Activated CD4-positive, alpha-beta memory T cell treated with anti-CD3 and anti-CD28 coated beads for 36 hours (primary cell): ENCODE data around the gene PARD6G. TPM values are rescaled to one million over a fixed set of nuclear protein-coding genes. Genes with fewer than 3 reads are reported as not detected.

Experiments
- CTCF ChIA-PET: fragments of 350-600 bp; sonication (Branson Sonifier 250); formaldehyde crosslinking; loops from one replicate; lab custom pipeline; 2021; ENCODE audit warnings: antibody characterized with exemption, inconsistent platforms; lab: Charles Lee
- POLR2A ChIA-PET: fragments of 350-600 bp; sonication (Branson Sonifier 250); formaldehyde crosslinking; loops from one replicate; lab custom pipeline; 2021; ENCODE audit warnings: antibody characterized with exemption; lab: Charles Lee
- DNase-seq: peaks from one replicate; pipeline ENCODE4 v3.0.0-alpha.2; 2020
- H3K27ac Mint-ChIP-seq: one replicate; pipeline ENCODE4 v1.8.0; 2021; ENCODE audit warnings: mixed read lengths
- H3K27me3 Mint-ChIP-seq: one replicate; pipeline ENCODE4 v1.8.0; 2021; ENCODE audit warnings: mixed read lengths
- H3K36me3 Mint-ChIP-seq: one replicate; pipeline ENCODE4 v1.8.0; 2021; ENCODE audit warnings: mixed read lengths
- H3K4me1 Mint-ChIP-seq: one replicate; pipeline ENCODE4 v1.8.0; 2021; ENCODE audit warnings: low read depth, mixed read lengths
- H3K4me3 Mint-ChIP-seq: one replicate; pipeline ENCODE4 v1.8.0; 2021; ENCODE audit warnings: mild to moderate bottlenecking, mixed read lengths
- H3K9me3 Mint-ChIP-seq: one replicate; pipeline ENCODE4 v1.8.0; 2021; ENCODE audit warnings: mixed read lengths
- intact Hi-C: fragments of 100-400 bp; cut with micrococcal nuclease; formaldehyde crosslinking; loops from one replicate; pipeline ENCODE4 v1.15.1; 2023
- total RNA-seq, 2 experiments: library from RNA; stranded (reverse); gene quantifications; one replicate each; pipeline ENCODE4 v1.2.3, GENCODE V29; 2021

Gene PARD6G
- total RNA-seq, 2 experiments from 2014 or later = 0.17 to 0.40 TPM

- peaks cover 7% of the 10 kb centered on the region for H3K4me1 Mint-ChIP-seq
- no peak for DNase-seq
- no peak overlapping the region for H3K27ac Mint-ChIP-seq
- no peak overlapping the region for H3K4me3 Mint-ChIP-seq
- peaks cover 4% of the 10 kb centered on the region for H3K36me3 Mint-ChIP-seq
- intact Hi-C loops = no loop called here
- POLR2A ChIA-PET = no interaction called here
- CTCF ChIA-PET = interaction anchor here (1.5 kb wide), 2 partner anchors 12 to 16 kb away, joined by 3 to 7 read pairs; no protein-coding TSS in a partner anchor
- H3K9me3 Mint-ChIP-seq = no peaks in the 10 kb centered on the region
- H3K27me3 Mint-ChIP-seq = peaks cover 21% of the 10 kb centered on the region
Observed at GRCh38 chr18:80145196-80145804, 102.0 kb downstream of the PARD6G start.

- CTCF ChIA-PET = interaction anchor here (1.0 kb wide), 1 partner anchor 16 kb away, joined by 6 read pairs; no protein-coding TSS in a partner anchor
- POLR2A ChIA-PET = no interaction called here
- intact Hi-C loops = no loop called here
Observed at GRCh38 chr18:80143881-80144280, 103.4 kb downstream of the PARD6G start.

GRCh38 chr18:80140455-80140985 lies 106.8 kb downstream of the PARD6G start:
- ChIA-PET CTCF (interaction anchor here (0.6 kb wide), 1 partner anchor 13 kb away, joined by 3 read pairs; no protein-coding TSS in a partner anchor), POLR2A (no interaction called here)
- Mint-ChIP-seq H3K9me3 (no peaks in the 10 kb centered on the region), H3K4me3 (no peak overlapping the region), H3K27me3 (peaks cover 1% of the 10 kb centered on the region), H3K27ac (no peak overlapping the region), H3K4me1 (no peaks in the 10 kb centered on the region), H3K36me3 (peaks cover 36% of the 10 kb centered on the region)
- no peak for DNase-seq
- intact Hi-C loops = no loop called here

More at GRCh38 chr18:80143881-80144280, 103.4 kb downstream of the PARD6G start:
- Mint-ChIP-seq H3K36me3 (peaks cover 11% of the 10 kb centered on the region), H3K4me3 (no peak overlapping the region), H3K9me3 (no peaks in the 10 kb centered on the region), H3K4me1 (peaks cover 7% of the 10 kb centered on the region), H3K27me3 (peaks cover 14% of the 10 kb centered on the region), H3K27ac (no peak overlapping the region)
- DNase-seq = no peak

GRCh38 chr18:80137976-80138375 lies 109.3 kb downstream of the PARD6G start:
- intact Hi-C loops = no loop called here
- DNase-seq = no peak
- Mint-ChIP-seq H3K27me3 (no peaks in the 10 kb centered on the region), H3K36me3 (peaks cover 57% of the 10 kb centered on the region), H3K27ac (no peak overlapping the region), H3K4me1 (no peaks in the 10 kb centered on the region), H3K9me3 (no peaks in the 10 kb centered on the region), H3K4me3 (no peak overlapping the region)
- CTCF ChIA-PET = no interaction called here
- POLR2A ChIA-PET = no interaction called here

GRCh38 chr18:80137137-80137536 lies 110.2 kb downstream of the PARD6G start:
- Mint-ChIP-seq H3K4me1 (no peaks in the 10 kb centered on the region), H3K27me3 (no peaks in the 10 kb centered on the region), H3K36me3 (peaks cover 59% of the 10 kb centered on the region), H3K9me3 (no peaks in the 10 kb centered on the region), H3K4me3 (no peak overlapping the region), H3K27ac (no peak overlapping the region)
- ChIA-PET CTCF (interaction anchor here (0.8 to 1.1 kb wide), 2 partner anchors 8 to 21 kb away, joined by 3 read pairs; no protein-coding TSS in a partner anchor), POLR2A (no interaction called here)
- DNase-seq = no peak
- intact Hi-C loops = no loop called here

- Mint-ChIP-seq H3K27me3 (no peaks in the 10 kb centered on the region), H3K4me1 (no peaks in the 10 kb centered on the region), H3K9me3 (no peaks in the 10 kb centered on the region), H3K4me3 (no peak overlapping the region), H3K36me3 (peaks cover 62% of the 10 kb centered on the region), H3K27ac (no peak overlapping the region)
- intact Hi-C loops = no loop called here
- ChIA-PET POLR2A (no interaction called here), CTCF (interaction anchor here (0.8 to 1.1 kb wide), 2 partner anchors 8 to 21 kb away, joined by 3 read pairs; no protein-coding TSS in a partner anchor)
- no peak for DNase-seq
Observed at GRCh38 chr18:80136679-80137078, 110.6 kb downstream of the PARD6G start.

GRCh38 chr18:80135136-80135535 lies 112.2 kb downstream of the PARD6G start:
- Mint-ChIP-seq H3K27ac (no peak overlapping the region), H3K4me1 (peaks cover 7% of the 10 kb centered on the region), H3K36me3 (peaks cover 60% of the 10 kb centered on the region), H3K4me3 (no peak overlapping the region), H3K9me3 (no peaks in the 10 kb centered on the region), H3K27me3 (no peaks in the 10 kb centered on the region)
- intact Hi-C loops = no loop called here
- POLR2A ChIA-PET = no interaction called here
- CTCF ChIA-PET = no interaction called here
- DNase-seq = no peak

- DNase-seq = no peak
- ChIA-PET POLR2A (no interaction called here), CTCF (no interaction called here)
- no peak overlapping the region for H3K4me3 Mint-ChIP-seq
- H3K9me3 Mint-ChIP-seq = no peaks in the 10 kb centered on the region
- intact Hi-C loops = no loop called here
- no peaks in the 10 kb centered on the region for H3K27me3 Mint-ChIP-seq
- H3K4me1 Mint-ChIP-seq = peaks cover 15% of the 10 kb centered on the region
- H3K36me3 Mint-ChIP-seq = peaks cover 51% of the 10 kb centered on the region
- no peak overlapping the region for H3K27ac Mint-ChIP-seq
Observed at GRCh38 chr18:80133124-80133523, 114.2 kb downstream of the PARD6G start.

- intact Hi-C loops = no loop called here
- ChIA-PET CTCF (no interaction called here), POLR2A (no interaction called here)
- H3K27me3 Mint-ChIP-seq = no peaks in the 10 kb centered on the region
- no peak overlapping the region for H3K4me3 Mint-ChIP-seq
- H3K36me3 Mint-ChIP-seq = peaks cover 48% of the 10 kb centered on the region
- H3K9me3 Mint-ChIP-seq = no peaks in the 10 kb centered on the region
- H3K4me1 Mint-ChIP-seq = peaks cover 22% of the 10 kb centered on the region
- H3K27ac Mint-ChIP-seq = no peak overlapping the region
- no peak for DNase-seq
Observed at GRCh38 chr18:80132180-80132812, 115.0 kb downstream of the PARD6G start.

GRCh38 chr18:80130555-80130954 lies 116.8 kb downstream of the PARD6G start:
- DNase-seq = no peak
- ChIA-PET POLR2A (no interaction called here), CTCF (interaction anchor here (1.1 kb wide), 1 partner anchor 29 kb away, joined by 3 read pairs; no protein-coding TSS in a partner anchor)
- Mint-ChIP-seq H3K4me3 (no peak overlapping the region), H3K4me1 (peaks cover 34% of the 10 kb centered on the region), H3K27ac (no peak overlapping the region), H3K27me3 (no peaks in the 10 kb centered on the region), H3K36me3 (peaks cover 40% of the 10 kb centered on the region), H3K9me3 (no peaks in the 10 kb centered on the region)
- intact Hi-C loops = no loop called here

GRCh38 chr18:80129672-80130367 lies 117.5 kb downstream of the PARD6G start:
- H3K27me3 Mint-ChIP-seq = no peaks in the 10 kb centered on the region
- no peak overlapping the region for H3K27ac Mint-ChIP-seq
- DNase-seq = no peak
- intact Hi-C loops = no loop called here
- peaks cover 34% of the 10 kb centered on the region for H3K4me1 Mint-ChIP-seq
- no peaks in the 10 kb centered on the region for H3K9me3 Mint-ChIP-seq
- H3K36me3 Mint-ChIP-seq = peaks cover 37% of the 10 kb centered on the region
- no peak overlapping the region for H3K4me3 Mint-ChIP-seq
- ChIA-PET CTCF (interaction anchor here (1.1 kb wide), 1 partner anchor 30 kb away, joined by 3 read pairs; no protein-coding TSS in a partner anchor), POLR2A (no interaction called here)

- Mint-ChIP-seq H3K27ac (no peak overlapping the region), H3K4me3 (no peak overlapping the region), H3K27me3 (no peaks in the 10 kb centered on the region), H3K36me3 (peaks cover 24% of the 10 kb centered on the region), H3K4me1 (peaks cover 41% of the 10 kb centered on the region), H3K9me3 (no peaks in the 10 kb centered on the region)
- ChIA-PET POLR2A (no interaction called here), CTCF (no interaction called here)
- intact Hi-C loops = no loop called here
- DNase-seq = no peak
Observed at GRCh38 chr18:80127635-80128034, 119.7 kb downstream of the PARD6G start.
